Pancreas (tissue), 10 donors: ENCODE measurements around the gene CDC42SE2. TPM values are rescaled to one million over a fixed set of nuclear protein-coding genes. Genes with fewer than 3 reads are reported as not detected.

Experiments
- ATAC-seq, 4 donors: fragments of 200-7000 bp; cut with Tn5 transposase; one replicate each; pipeline versions ENCODE4 v1.8.0 to v1.9.1; 2020; ENCODE audit warnings: mild to moderate bottlenecking in 4 of 4, moderate library complexity in 4 of 4
- DNase-seq, 6 donors: peaks; one replicate each; pipeline ENCODE4 v3.0.0-alpha.2; 2020
- FAIRE-seq: peaks from 2 replicates; lab custom pipeline; 2012; peaks lifted over from hg19 to GRCh38; lab: Jason Lieb, UNC
- H3K27ac ChIP-seq, 4 donors: fragments of 200-600 bp; sonication (generic); 1 replicate in 3 of 4; 2 replicates in 1 of 4; pipeline versions ENCODE4 v1.5.0 to v1.8.0; 2020
- H3K27me3 ChIP-seq, 4 donors: fragments of 200-600 bp; one replicate each; pipeline ENCODE4 v1.8.0; 2021
- H3K36me3 ChIP-seq, 3 donors: fragments of 200-600 bp; sonication (generic) in 1 of 3; one replicate each; pipeline versions ENCODE4 v1.5.0 to v1.8.0; 2020 to 2021
- H3K4me1 ChIP-seq, 3 donors: fragments of 200-600 bp; one replicate each; pipeline ENCODE4 v1.8.0; 2021
- H3K4me3 ChIP-seq, 4 donors: fragments of 200-600 bp; sonication (generic) in 2 of 4; one replicate each; pipeline versions ENCODE4 v1.5.0 to v1.8.0; 2020 to 2021
- H3K9me3 ChIP-seq, 4 donors: fragments of 200-600 bp; one replicate each; pipeline ENCODE4 v1.8.0; 2021
- WGBS, 2 donors: extraction: QIAGEN DNeasy Blood & Tissue Kit; methylation state at CpG; one replicate each; pipeline ENCODE4 v1.1.7; 2013; 5-methylcytosine and 5-hydroxymethylcytosine counted together
- intact Hi-C, 3 donors: fragments of 100-400 bp; cut with DNase I; formaldehyde crosslinking; loops; one replicate each; pipeline versions ENCODE4 v1.11.1 to v1.14.2; 2022
- polyA plus RNA-seq, 2 donors: library from polyadenylated mRNA; stranded (reverse); fragments of 200-250 nt; gene quantifications; one replicate each; pipeline ENCODE4 v1.2.3, GENCODE V29; 2013
- total RNA-seq, 6 donors: library from RNA; stranded (reverse); fragmentation: NEBNext Ultra II Directional in 4 of 6; extraction: Animal tissue kit (Norgen Biotek cat#: 25700) in 4 of 6; gene quantifications; one replicate each; pipeline versions ENCODE4 v1.2.1 to v1.2.4, GENCODE V29; 2021 to 2023
- TF ChIP-seq, protein P1 (sequence below), 4 donors: fragments of 200-600 bp; sonication (generic) in 3 of 4; IDR thresholded peaks; one replicate each; pipeline versions ENCODE4 v1.5.0 to v1.8.0; 2021; ENCODE audit warnings: antibody characterized with exemption in 4 of 4
- donor health status: healthy with polysubstance abuse.
- donor health status: DM: no; HTN: no; CAD: no; lungs with moderate emphysema.
- donor health status: DM: no; HTN: no; CAD: no.
- donor health status: control.
- donor health status: control.
- donor health status: Bipolar disorder and iron deficiency.
- donor health status: DM: yes; HTN: yes; CAD: no.
- donor health status: DM: no; HTN: no; CAD: no.
- donor health status: DM: no; HTN: no; CAD: no.
- donor health status: DM: yes; HTN: yes; CAD: no.

The CDC42SE2 gene
- total and polyA plus RNA-seq, 8 donors = 10.7 to 30.5 (median 20.3) TPM

DNA sequence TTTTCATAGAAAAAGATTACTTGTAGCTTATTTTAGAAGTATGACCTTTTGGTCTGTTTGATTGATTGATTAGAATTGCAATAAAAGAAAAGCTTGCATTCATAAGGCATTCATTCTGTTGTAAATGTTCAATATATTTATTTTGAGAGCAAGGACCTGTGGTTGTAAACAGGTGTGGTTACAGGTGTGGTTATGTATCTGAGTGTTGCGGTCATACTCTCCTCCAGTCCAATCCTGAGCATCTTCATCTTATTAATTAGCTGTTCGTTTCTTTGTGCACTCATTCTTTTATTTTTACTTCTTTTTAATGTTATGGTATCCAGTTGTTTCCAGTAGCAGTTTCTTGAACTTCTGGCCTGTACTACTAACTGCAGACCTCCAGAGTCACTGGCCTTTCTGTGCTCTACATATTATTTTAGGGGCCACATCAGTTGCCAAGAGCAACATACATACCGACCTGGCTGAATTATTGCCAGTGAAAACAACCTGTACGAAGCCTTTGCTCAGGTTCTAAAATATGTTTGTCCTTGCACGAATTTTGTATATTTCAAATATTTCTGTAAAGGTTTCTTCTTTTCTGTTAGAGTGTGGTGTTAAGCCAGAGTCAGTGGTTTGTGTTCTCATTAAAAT, 128.7 kb downstream of the CDC42SE2 start:
- no peak for ATAC-seq
- no peaks in the 10 kb centered on the region for H3K9me3 ChIP-seq
- DNase-seq = no peak
- no peak overlapping the region for H3K4me3 ChIP-seq
- WGBS, 2 donors = 55 to 58% methylated on average over 5 of the region's 5 CpGs
- H3K4me1 ChIP-seq = peaks cover 0 to 32% (median 23%) of the 10 kb centered on the region in 3 donors
- TF ChIP-seq, protein P1, sequence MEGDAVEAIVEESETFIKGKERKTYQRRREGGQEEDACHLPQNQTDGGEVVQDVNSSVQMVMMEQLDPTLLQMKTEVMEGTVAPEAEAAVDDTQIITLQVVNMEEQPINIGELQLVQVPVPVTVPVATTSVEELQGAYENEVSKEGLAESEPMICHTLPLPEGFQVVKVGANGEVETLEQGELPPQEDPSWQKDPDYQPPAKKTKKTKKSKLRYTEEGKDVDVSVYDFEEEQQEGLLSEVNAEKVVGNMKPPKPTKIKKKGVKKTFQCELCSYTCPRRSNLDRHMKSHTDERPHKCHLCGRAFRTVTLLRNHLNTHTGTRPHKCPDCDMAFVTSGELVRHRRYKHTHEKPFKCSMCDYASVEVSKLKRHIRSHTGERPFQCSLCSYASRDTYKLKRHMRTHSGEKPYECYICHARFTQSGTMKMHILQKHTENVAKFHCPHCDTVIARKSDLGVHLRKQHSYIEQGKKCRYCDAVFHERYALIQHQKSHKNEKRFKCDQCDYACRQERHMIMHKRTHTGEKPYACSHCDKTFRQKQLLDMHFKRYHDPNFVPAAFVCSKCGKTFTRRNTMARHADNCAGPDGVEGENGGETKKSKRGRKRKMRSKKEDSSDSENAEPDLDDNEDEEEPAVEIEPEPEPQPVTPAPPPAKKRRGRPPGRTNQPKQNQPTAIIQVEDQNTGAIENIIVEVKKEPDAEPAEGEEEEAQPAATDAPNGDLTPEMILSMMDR (IDR thresholded peaks at IDR 0.05) = no peak
- H3K27ac ChIP-seq = peak overlapping the region in 2 of 4 donors; percentile 73 to 85
- H3K27me3 ChIP-seq = no peaks in the 10 kb centered on the region
- FAIRE-seq = no peak
- no peaks in the 10 kb centered on the region for H3K36me3 ChIP-seq
- intact Hi-C loops = loop anchor here in 1 of 3 donors (10.0 kb wide), 1 partner anchor 118 kb away; no protein-coding TSS in a partner anchor

DNA sequence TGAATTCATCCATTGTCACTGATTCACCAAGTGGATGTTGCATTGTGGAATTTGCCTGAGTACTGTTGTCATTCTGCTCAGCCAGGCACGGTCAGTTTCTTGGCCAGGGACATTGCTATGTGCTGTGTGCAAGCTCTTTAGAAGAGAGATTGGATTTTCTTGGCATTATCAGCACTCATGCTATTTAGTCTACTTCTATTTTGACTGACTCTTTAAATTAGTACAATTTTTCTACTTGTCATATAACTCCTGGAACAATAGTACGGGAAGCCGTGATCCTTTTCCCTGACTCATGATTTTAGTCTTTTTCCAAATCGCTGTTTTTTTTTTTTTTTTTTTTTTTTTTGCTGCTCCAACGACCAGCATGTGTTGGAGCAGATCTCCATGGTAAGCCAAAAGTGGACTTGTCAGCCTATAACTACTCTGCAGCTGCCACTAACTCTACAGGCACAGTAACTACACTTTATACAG, 129.7 kb downstream of the CDC42SE2 start:
- intact Hi-C loops = loop anchor here in 1 of 3 donors (10.0 kb wide), 1 partner anchor 119 kb away; no protein-coding TSS in a partner anchor
- Histone ChIP-seq H3K27me3 (no peaks in the 10 kb centered on the region), H3K27ac (peak overlapping the region in 3 of 4 donors; percentile 25 to 85 (median 73)), H3K9me3 (no peaks in the 10 kb centered on the region), H3K4me3 (no peak overlapping the region), H3K4me1 (peaks cover 0 to 32% (median 23%) of the 10 kb centered on the region in 3 donors), H3K36me3 (no peaks in the 10 kb centered on the region)
- FAIRE-seq = no peak
- TF ChIP-seq, protein P1 (IDR thresholded peaks at IDR 0.05) = no peak
- ATAC-seq = peak; percentile 52 to 62 (median 57)
- WGBS, 2 donors = 35 to 45% methylated on average over 5 of the region's 5 CpGs
- DNase-seq = no peak

DNA sequence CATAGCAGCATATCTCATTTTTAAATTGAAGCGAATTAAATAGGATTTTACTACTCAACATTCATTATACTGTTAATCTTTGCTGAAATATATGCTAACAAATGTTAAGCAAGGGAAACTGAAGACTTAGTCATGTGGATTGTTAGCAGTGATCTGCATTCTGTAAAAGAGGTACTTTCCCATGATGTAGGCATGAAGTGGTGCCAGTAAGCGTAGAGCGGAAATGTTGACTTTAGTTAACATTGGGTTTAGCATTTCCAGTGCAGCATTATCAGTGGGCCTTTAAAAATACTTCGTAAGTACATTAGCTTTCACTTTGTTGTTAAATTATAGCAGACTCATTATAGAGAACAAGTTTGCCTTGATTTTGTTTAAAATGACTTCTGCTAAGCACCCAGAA, 130.3 kb downstream of the CDC42SE2 start:
- Histone ChIP-seq H3K9me3 (no peaks in the 10 kb centered on the region), H3K27ac (peak overlapping the region; percentile 11 to 85 (median 49)), H3K27me3 (no peaks in the 10 kb centered on the region), H3K4me1 (peaks cover 0 to 32% (median 23%) of the 10 kb centered on the region in 3 donors), H3K4me3 (no peak overlapping the region), H3K36me3 (no peaks in the 10 kb centered on the region)
- intact Hi-C loops = loop anchor here in 1 of 3 donors (10.0 kb wide), 1 partner anchor 119 kb away; no protein-coding TSS in a partner anchor
- FAIRE-seq (peak; percentile 51), ATAC-seq (peak; percentile 95 to 99 (median 96)), DNase-seq (peak in 3 of 6 donors; percentile 33 to 62 (median 49))
- TF ChIP-seq, protein P1 (IDR thresholded peaks at IDR 0.05) = no peak
- WGBS, 2 donors = 19 to 22% methylated on average over 4 of the region's 4 CpGs

DNA sequence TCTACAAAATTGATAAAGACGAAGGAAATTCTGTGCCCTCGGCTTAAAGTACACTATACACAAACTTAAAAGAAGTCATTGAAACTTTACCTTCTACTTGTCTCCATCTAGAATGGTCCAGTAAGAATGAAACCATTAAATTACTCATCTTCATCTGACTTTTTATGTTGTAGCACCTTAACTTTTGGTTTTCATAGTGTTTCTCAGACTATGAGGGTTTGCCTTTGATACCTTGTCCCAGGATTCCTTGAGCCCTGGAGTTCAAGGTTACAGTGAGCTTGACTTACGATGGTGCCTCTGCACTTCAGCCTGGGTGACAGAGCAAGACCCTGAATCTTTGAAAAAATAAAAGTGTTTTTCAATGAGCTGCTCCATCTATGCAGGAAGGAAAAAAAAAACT, 132.2 kb downstream of the CDC42SE2 start:
- Histone ChIP-seq H3K27ac (no peak overlapping the region), H3K4me1 (peaks cover 0 to 32% (median 23%) of the 10 kb centered on the region in 3 donors), H3K36me3 (no peaks in the 10 kb centered on the region), H3K9me3 (no peaks in the 10 kb centered on the region), H3K4me3 (no peak overlapping the region), H3K27me3 (no peaks in the 10 kb centered on the region)
- TF ChIP-seq, protein P1 (IDR thresholded peaks at IDR 0.05) = no peak
- WGBS, 2 donors = 89 to 91% methylated on average over 3 of the region's 3 CpGs
- FAIRE-seq (no peak), DNase-seq (no peak), ATAC-seq (no peak)
- intact Hi-C loops = loop anchor here in 1 of 3 donors (10.0 kb wide), 1 partner anchor 121 kb away; no protein-coding TSS in a partner anchor
